ENCODE results near the gene KBTBD2. TPM values are rescaled to one million over a fixed set of nuclear protein-coding genes. Genes with fewer than 3 reads are reported as not detected.
"Not testable (repeated sequence)": the region's sequence is repeated elsewhere in the genome, so short reads cannot be mapped to it uniquely, and the experiment has no call there.

Gene KBTBD2
- total RNA-seq, 2 donors from 2014 or later, result 13.5 to 14.8 TPM

DNA sequence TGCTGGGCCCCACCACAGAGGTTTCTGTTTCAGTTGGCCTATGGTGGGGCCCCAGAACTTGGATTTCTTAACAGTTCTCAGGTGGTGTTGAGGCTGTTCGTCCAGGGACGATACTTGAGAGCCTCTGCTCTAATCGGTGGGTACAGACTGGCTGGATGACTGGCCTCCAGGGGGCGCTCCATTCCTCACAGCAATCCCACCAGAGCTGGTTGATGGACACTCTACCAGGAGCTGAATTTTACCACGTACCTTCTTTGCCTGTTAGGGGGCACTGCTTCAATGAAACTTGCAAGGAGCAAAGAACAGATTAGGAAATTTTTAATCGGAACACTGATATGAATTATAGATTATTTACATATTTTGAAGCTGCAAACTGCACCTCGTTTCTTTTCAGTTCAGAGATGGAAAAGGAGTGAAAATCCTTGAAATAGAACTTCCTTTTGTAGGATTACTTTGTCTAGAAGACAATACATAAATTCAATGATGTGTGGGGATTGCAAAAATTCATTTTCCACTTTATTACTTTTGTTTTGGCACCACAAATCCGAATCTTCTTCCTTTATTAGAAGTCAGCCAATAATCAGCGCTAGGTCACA lies 44.8 kb downstream of the KBTBD2 start:
- Histone ChIP-seq H3K27ac (no peak overlapping the region), H3K4me3 (no peak overlapping the region), H3K27me3 (no peaks in the 10 kb centered on the region), H3K9me3 (no peaks in the 10 kb centered on the region), H3K36me3 (replicated peaks in 1 of 2; ENCODE audit: insufficient read depth in 1 of 2, low read depth in 2 of 2) (no peaks in the 10 kb centered on the region), H3K4me1 (peaks cover 6% of the 10 kb centered on the region)
- TF ChIP-seq POLR2A (IDR thresholded peaks at IDR 0.05) (no peak), CTCF (IDR thresholded peaks at IDR 0.05) (peak; percentile 79 to 95 (median 93))
- 13 to 15% methylated on average over 9 of the region's 9 CpGs for WGBS, 2 donors
- DNase-seq, result peak; percentile 88 to 95 (median 90)
- ATAC-seq, result peak; percentile 97
- intact Hi-C loops (cut with DNase I), result loop anchor here (5.0 kb wide), 1 partner anchor 96 kb away; no protein-coding TSS in a partner anchor

DNA sequence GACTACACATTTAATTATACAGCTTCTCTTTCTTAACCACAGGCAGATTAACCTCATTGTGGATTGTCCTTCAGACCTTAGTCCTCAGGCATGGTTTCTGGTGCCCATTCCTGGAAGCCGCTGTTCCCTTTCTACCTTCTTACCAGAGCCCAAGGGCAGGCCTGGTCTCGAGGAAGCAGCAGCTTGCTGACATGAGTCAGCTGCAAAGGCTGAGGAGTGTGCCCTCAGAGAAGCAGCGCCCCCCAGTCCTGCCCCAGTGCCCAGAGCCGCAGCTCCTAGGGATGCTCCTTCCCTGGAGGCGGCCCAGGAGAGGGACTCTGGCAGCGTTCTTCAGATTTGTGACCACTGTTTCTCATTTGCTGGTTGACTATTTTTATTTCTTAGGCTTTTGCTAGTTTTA lies 46.8 kb downstream of the KBTBD2 start:
- whole genome bisulfite sequencing, 2 donors, result 84 to 96% methylated on average over 6 of the region's 6 CpGs
- H3K27me3 ChIP-seq; H3K36me3 ChIP-seq (replicated peaks in 1 of 2; ENCODE audit: insufficient read depth in 1 of 2, low read depth in 2 of 2); DNase-seq; H3K9me3 ChIP-seq; H3K4me1 ChIP-seq; H3K27ac ChIP-seq; ATAC-seq; H3K4me3 ChIP-seq: not testable (repeated sequence)
- intact Hi-C loops (cut with DNase I), result loop anchor here (5.0 kb wide), 1 partner anchor 98 kb away; no protein-coding TSS in a partner anchor

- H3K27ac ChIP-seq; H3K9me3 ChIP-seq; H3K4me1 ChIP-seq; H3K27me3 ChIP-seq; ATAC-seq; H3K4me3 ChIP-seq; intact Hi-C loops (cut with DNase I); DNase-seq; H3K36me3 ChIP-seq (replicated peaks in 1 of 2; ENCODE audit: insufficient read depth in 1 of 2, low read depth in 2 of 2): not testable (repeated sequence)
- 85 to 95% methylated on average over 3 of the region's 3 CpGs for WGBS, 2 donors
Measured at GRCh38 chr7:32843763-32844162, 47.8 kb downstream of the KBTBD2 start.

- ATAC-seq; H3K27ac ChIP-seq; intact Hi-C loops (cut with DNase I); DNase-seq; H3K4me3 ChIP-seq; H3K36me3 ChIP-seq (replicated peaks in 1 of 2; ENCODE audit: insufficient read depth in 1 of 2, low read depth in 2 of 2); H3K4me1 ChIP-seq; H3K9me3 ChIP-seq; H3K27me3 ChIP-seq: not testable (repeated sequence)
- WGBS, 2 donors, result 78 to 86% methylated on average over 8 of the region's 8 CpGs
Measured at GRCh38 chr7:32839846-32840245, 51.7 kb downstream of the KBTBD2 start.

DNA sequence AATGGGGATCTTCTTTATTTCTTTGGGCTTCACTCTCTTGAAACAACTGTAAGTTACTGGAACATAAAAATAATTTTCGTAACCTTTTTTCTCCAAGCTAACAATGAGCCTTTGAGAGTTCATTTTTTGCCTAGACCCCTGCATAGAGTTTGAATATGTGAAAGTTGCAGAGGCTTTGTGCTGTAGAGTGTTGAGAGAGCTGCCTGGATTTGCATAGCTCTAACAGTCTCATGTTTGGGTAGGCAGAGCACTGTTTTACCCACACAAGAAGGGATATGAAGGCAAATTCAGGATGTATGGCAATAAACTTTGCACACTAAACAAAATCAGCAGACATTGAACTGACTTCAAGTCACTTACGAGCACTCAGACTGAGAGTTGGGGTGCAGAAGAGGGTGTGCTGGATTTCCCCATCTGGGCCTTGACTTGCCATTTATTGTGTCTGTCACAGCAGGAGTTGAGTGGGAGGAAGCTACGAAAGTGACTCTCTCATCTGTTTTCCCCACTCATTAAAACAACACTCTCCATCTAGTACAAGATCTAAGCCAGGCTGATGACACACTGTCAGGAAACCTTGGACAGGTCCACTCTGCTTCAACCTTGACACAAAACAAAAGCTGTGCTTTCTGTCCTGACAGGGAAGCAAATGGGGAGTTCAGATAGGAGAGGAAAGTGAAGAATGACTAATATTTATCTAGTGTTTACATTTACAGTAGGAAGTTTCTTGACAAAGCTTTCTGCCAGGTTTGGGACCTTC lies 62.4 kb downstream of the KBTBD2 start:
- H3K36me3 ChIP-seq (replicated peaks in 1 of 2; ENCODE audit: insufficient read depth in 1 of 2, low read depth in 2 of 2); ATAC-seq; DNase-seq; H3K4me1 ChIP-seq; H3K27ac ChIP-seq; H3K27me3 ChIP-seq; H3K9me3 ChIP-seq; intact Hi-C loops (cut with DNase I); H3K4me3 ChIP-seq: not testable (repeated sequence)
- 63 to 100% methylated on average over 1 to 3 of the region's 3 CpGs for WGBS, 2 donors

Other genes starting within 250 kb of the KBTBD2 start
- gene FKBP9, start 65.7 kb upstream of the KBTBD2 start, total RNA-seq, result 100 to 1,000 TPM in 1 of 2 donors, 10 to 100 TPM in 1; 70.8 to 253 TPM
- 10 to 100 TPM; 20.4 to 26.5 TPM for gene NT5C3A, start 171.0 kb upstream of the KBTBD2 start, total RNA-seq
- 1 to 10 TPM; 5.2 to 9.6 TPM for gene RP9, start 217.6 kb upstream of the KBTBD2 start, total RNA-seq
- gene BBS9, start 237.8 kb upstream of the KBTBD2 start, total RNA-seq, result 10 to 100 TPM; 14.2 to 23.6 TPM